MM.1S (cell line): Measurements from ENCODE around the gene IFNGR2.

ENCODE experiments used
- EZH2 ChIP-seq: fragments of 300-600 bp; sonication (generic); optimal IDR thresholded peaks from 2 replicates; pipeline ENCODE3; 2017; ENCODE audit warnings: low read depth, mild to moderate bottlenecking, antibody characterized with exemption, low read length, mixed read lengths
- EZH2phosphoT487 ChIP-seq: fragments of 300-600 bp; sonication (generic); IDR thresholded peaks from 2 replicates; pipeline ENCODE4 v1.6.1; 2018; ENCODE audit warnings: antibody characterized with exemption, low read length
- TF ChIP-seq, protein P1 (sequence below): fragments of 300-600 bp; sonication (generic); IDR thresholded peaks from 2 replicates; pipeline ENCODE4 v1.5.1; 2016; ENCODE audit warnings: antibody characterized with exemption, low read length, mixed read lengths

- TF ChIP-seq, protein P1, sequence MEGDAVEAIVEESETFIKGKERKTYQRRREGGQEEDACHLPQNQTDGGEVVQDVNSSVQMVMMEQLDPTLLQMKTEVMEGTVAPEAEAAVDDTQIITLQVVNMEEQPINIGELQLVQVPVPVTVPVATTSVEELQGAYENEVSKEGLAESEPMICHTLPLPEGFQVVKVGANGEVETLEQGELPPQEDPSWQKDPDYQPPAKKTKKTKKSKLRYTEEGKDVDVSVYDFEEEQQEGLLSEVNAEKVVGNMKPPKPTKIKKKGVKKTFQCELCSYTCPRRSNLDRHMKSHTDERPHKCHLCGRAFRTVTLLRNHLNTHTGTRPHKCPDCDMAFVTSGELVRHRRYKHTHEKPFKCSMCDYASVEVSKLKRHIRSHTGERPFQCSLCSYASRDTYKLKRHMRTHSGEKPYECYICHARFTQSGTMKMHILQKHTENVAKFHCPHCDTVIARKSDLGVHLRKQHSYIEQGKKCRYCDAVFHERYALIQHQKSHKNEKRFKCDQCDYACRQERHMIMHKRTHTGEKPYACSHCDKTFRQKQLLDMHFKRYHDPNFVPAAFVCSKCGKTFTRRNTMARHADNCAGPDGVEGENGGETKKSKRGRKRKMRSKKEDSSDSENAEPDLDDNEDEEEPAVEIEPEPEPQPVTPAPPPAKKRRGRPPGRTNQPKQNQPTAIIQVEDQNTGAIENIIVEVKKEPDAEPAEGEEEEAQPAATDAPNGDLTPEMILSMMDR, result no peak
- TF ChIP-seq EZH2, result no peak
- no peak for TF ChIP-seq EZH2phosphoT487
Observed at GRCh38 chr21:33355355-33355754, 47.9 kb upstream of the IFNGR2 start.
